Sigmoid colon (tissue), 7 donors: ENCODE data around the gene PCDHA10. TPM values are rescaled to one million over a fixed set of nuclear protein-coding genes. Genes with fewer than 3 reads are reported as not detected.
"Not testable (repeated sequence)": the region's sequence is repeated elsewhere in the genome, so short reads cannot be mapped to it uniquely, and the experiment has no call there.

Experiments used
- DNase-seq: peaks from one replicate; pipeline ENCODE4 v3.0.0-alpha.2; 2019
- H3K27ac ChIP-seq, 4 donors: fragments of 200-600 bp; sonication (generic); one replicate each; pipeline ENCODE4 v1.5.1; 2016 to 2019; ENCODE audit warnings: mild to moderate bottlenecking in 1 of 4
- H3K27me3 ChIP-seq, 3 donors: fragments of 200-600 bp; sonication (generic); one replicate each; pipeline ENCODE4 v1.5.1; 2019; ENCODE audit warnings: mild to moderate bottlenecking in 1 of 3
- H3K36me3 ChIP-seq, 4 donors: fragments of 200-600 bp; sonication (generic); one replicate each; pipeline ENCODE4 v1.5.1; 2016 to 2019
- H3K4me1 ChIP-seq, 4 donors: fragments of 200-600 bp; sonication (generic); one replicate each; pipeline ENCODE4 v1.5.1; 2017 to 2019
- H3K4me3 ChIP-seq, 4 donors: fragments of 200-600 bp; sonication (generic); one replicate each; pipeline ENCODE4 v1.5.1; 2017 to 2019; ENCODE audit warnings: mild to moderate bottlenecking in 2 of 4, moderate library complexity in 1 of 4
- H3K9me3 ChIP-seq, 4 donors: fragments of 200-600 bp in 3 of 4; sonication (generic) in 3 of 4; one replicate each; pipeline versions ENCODE4 v1.5.1 to v1.6.1; 2013 to 2019
- EP300 ChIP-seq, 4 donors: sonication (generic); formaldehyde crosslinking; IDR thresholded peaks; one replicate each; pipeline ENCODE4 v1.6.1; 2017; ENCODE audit warnings: antibody characterized with exemption in 4 of 4
- POLR2A ChIP-seq, 2 donors: fragments of 450-650 bp; IDR thresholded peaks; one replicate each; pipeline ENCODE4 v1.6.1; 2016; ENCODE audit warnings: antibody characterized with exemption in 2 of 2, mild to moderate bottlenecking in 2 of 2, moderate library complexity in 2 of 2
- POLR2AphosphoS5 ChIP-seq, 4 donors: sonication (generic); formaldehyde crosslinking; IDR thresholded peaks; one replicate each; pipeline ENCODE4 v1.6.1; 2017; ENCODE audit warnings: antibody characterized with exemption in 4 of 4
- WGBS, 2 donors: extraction: QIAGEN DNeasy Blood & Tissue Kit; methylation state at CpG; one replicate each; pipeline ENCODE4 v1.1.7; 2013; 5-methylcytosine and 5-hydroxymethylcytosine counted together
- intact Hi-C: fragments of 100-400 bp; cut with DNase I; formaldehyde crosslinking; loops from one replicate; pipeline ENCODE4 v1.15.1; 2023
- polyA plus RNA-seq, 3 donors: library from polyadenylated mRNA; stranded (reverse); fragments of 200-250 nt; gene quantifications; one replicate each; pipeline ENCODE4 v1.2.3, GENCODE V29; 2013
- total RNA-seq, 4 donors: library from RNA; depleted of rRNA; stranded (reverse); fragments of >200 nt; gene quantifications; one replicate each; pipeline ENCODE4 v1.1.0, GENCODE V29; 2016
- TF ChIP-seq, protein P1 (sequence below), 4 experiments: fragments of 450-650 bp in 3 of 4; fragments of 200-600 bp in 1 of 4; IDR thresholded peaks; one replicate each; pipeline ENCODE4 v1.5.1; 2016 to 2019; ENCODE audit warnings: antibody characterized with exemption in 4 of 4, mild to moderate bottlenecking in 3 of 4, moderate library complexity in 2 of 4
- donor health status: healthy with polysubstance abuse.
- donor health status: Bipolar disorder and iron deficiency.
- donor health status: healthy.

PCDHA10 gene
- total and polyA plus RNA-seq, 7 donors: 0.03 to 2.5 (median 0.66) TPM; not detected in 2

DNA sequence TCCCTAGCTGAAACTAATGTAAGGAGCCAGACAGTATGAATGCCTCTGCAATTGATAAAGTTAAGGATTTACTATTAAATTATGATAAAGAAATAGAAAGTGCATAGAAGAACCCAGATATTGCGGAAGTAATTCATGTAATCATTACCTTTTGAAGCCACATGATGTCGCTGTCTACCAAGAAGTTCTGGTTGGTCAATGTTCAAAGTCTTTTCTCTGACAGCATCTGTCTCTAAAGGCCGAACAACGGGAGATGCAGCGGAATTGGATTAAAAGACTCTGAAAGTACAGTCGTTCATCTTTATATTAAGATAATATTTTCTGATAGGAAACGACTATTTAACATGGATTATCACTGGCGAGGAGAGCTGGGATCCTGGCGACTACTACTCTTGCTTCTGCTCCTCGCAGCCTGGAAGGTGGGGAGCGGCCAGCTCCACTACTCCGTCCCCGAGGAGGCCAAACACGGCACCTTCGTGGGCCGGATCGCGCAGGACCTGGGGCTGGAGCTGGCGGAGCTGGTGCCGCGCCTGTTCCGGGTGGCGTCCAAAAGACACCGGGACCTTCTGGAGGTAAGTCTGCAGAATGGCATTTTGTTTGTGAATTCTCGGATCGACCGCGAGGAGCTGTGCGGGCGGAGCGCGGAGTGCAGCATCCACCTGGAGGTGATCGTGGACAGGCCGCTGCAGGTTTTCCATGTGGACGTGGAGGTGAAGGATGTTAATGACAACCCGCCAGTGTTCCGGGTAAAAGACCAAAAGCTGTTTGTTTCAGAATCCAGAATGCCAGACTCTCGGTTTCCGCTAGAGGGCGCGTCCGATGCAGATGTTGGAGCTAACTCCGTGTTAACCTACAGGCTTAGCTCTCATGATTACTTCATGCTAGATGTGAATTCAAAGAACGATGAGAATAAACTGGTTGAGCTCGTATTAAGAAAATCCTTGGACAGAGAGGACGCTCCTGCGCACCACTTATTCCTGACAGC, 14.4 kb upstream of the PCDHA10 start, which contains the start of gene PCDHA8:
Gene PCDHA8, plus strand, starts transcription at position 210 of the 985 bp plus-strand sequence. Its CDS starts 135 bp downstream, at position 345.
- intact Hi-C loops: no loop called here
- WGBS, 2 donors: 29 to 57% methylated on average over 47 of the region's 47 CpGs
- Histone ChIP-seq H3K36me3 (no peaks in the 10 kb centered on the region), H3K27me3 (peaks cover 0 to 59% (median 3%) of the 10 kb centered on the region in 3 donors), H3K9me3 (peaks cover 5 to 27% (median 12%) of the 10 kb centered on the region in 4 donors), H3K4me3 (no peak within 1 kb of the TSS), H3K4me1 (no peaks in the 10 kb centered on the region), H3K27ac (no peak within 1 kb of the TSS)
- no peak for DNase-seq
- TF ChIP-seq EP300 (IDR thresholded peaks at IDR 0.05): no peak
- TF ChIP-seq, protein P1, sequence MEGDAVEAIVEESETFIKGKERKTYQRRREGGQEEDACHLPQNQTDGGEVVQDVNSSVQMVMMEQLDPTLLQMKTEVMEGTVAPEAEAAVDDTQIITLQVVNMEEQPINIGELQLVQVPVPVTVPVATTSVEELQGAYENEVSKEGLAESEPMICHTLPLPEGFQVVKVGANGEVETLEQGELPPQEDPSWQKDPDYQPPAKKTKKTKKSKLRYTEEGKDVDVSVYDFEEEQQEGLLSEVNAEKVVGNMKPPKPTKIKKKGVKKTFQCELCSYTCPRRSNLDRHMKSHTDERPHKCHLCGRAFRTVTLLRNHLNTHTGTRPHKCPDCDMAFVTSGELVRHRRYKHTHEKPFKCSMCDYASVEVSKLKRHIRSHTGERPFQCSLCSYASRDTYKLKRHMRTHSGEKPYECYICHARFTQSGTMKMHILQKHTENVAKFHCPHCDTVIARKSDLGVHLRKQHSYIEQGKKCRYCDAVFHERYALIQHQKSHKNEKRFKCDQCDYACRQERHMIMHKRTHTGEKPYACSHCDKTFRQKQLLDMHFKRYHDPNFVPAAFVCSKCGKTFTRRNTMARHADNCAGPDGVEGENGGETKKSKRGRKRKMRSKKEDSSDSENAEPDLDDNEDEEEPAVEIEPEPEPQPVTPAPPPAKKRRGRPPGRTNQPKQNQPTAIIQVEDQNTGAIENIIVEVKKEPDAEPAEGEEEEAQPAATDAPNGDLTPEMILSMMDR (IDR thresholded peaks at IDR 0.05): no peak
- TF ChIP-seq POLR2A (IDR thresholded peaks at IDR 0.05): no peak
- TF ChIP-seq POLR2AphosphoS5 (IDR thresholded peaks at IDR 0.05): no peak

DNA sequence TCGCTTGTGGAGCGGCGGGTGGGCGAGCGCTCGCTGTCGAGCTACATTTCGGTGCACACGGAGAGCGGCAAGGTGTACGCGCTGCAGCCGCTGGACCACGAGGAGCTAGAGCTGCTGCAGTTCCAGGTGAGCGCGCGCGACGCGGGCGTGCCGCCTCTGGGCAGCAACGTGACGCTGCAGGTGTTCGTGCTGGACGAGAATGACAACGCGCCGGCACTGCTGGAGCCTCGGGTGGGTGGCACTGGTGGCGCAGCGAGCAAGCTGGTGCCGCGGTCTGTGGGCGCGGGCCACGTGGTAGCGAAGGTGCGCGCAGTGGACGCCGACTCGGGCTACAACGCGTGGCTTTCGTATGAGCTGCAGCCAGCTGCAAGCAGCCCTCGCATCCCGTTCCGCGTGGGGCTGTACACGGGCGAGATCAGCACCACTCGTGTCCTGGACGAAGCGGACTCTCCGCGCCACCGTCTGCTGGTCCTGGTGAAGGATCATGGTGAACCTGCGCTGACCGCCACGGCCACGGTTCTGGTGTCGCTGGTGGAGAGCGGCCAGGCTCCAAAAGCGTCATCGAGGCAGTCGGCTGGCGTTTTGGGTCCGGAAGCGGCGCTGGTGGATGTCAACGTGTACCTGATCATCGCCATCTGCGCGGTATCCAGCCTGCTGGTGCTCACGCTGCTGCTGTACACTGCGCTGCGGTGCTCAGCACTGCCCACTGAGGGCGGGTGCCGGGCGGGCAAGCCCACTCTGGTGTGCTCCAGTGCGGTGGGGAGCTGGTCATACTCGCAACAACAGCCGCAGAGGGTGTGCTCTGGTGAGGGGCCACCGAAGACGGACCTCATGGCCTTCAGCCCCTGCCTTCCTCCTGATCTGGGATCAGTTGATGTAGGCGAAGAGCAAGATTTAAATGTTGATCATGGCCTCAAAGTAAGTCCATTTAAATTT, 12.6 kb upstream of the PCDHA10 start:
- H3K9me3 ChIP-seq: peaks cover 5 to 23% (median 11%) of the 10 kb centered on the region in 4 donors
- peaks cover 0 to 59% (median 2%) of the 10 kb centered on the region in 3 donors for H3K27me3 ChIP-seq
- 58 to 79% methylated on average over 87 of the region's 87 CpGs for WGBS, 2 donors
- no peaks in the 10 kb centered on the region for H3K4me1 ChIP-seq
- intact Hi-C loops: no loop called here
- no peaks in the 10 kb centered on the region for H3K36me3 ChIP-seq
- DNase-seq: no peak
- H3K27ac ChIP-seq: no peak overlapping the region
- TF ChIP-seq, protein P1 (IDR thresholded peaks at IDR 0.05): no peak
- TF ChIP-seq EP300 (IDR thresholded peaks at IDR 0.05) (no peak), POLR2A (IDR thresholded peaks at IDR 0.05) (no peak), POLR2AphosphoS5 (IDR thresholded peaks at IDR 0.05) (no peak)
- H3K4me3 ChIP-seq: no peak overlapping the region

DNA sequence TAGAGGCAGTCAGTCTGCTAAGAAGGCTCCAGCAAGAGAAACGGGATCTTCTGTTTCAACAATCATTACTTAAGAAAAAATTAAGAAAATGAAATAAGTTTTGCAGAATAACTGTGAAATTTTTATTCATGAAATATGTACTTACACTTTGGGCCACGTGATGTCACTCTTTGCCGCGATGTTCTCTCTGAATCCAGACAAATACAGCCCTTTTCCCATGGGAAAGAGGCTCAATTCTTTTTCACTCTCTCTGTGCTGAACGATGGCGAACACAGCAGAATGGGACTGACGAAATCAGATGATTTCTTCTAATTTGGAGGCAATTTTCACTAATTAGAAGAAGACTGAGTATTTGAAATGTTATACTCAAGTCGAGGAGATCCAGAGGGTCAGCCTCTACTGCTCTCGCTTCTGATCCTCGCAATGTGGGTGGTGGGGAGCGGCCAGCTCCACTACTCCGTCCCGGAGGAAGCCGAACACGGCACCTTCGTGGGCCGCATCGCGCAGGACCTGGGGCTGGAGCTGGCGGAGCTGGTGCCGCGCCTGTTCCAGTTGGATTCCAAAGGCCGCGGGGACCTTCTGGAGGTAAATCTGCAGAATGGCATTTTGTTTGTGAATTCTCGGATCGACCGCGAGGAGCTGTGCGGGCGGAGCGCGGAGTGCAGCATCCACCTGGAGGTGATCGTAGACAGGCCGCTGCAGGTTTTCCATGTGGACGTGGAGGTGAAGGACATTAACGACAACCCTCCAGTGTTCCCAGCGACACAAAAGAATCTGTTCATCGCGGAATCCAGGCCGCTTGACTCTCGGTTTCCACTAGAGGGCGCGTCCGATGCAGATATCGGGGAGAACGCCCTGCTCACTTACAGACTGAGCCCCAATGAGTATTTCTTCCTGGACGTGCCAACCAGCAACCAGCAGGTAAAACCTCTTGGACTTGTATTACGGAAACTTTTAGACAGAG, 7.3 kb upstream of the PCDHA10 start, which contains the start of gene PCDHA9:
Gene PCDHA9, plus strand, starts transcription at position 244 of the 964 bp plus-strand sequence. Its CDS starts 114 bp downstream, at position 358.
- H3K9me3 ChIP-seq: peaks cover 0 to 18% (median 8%) of the 10 kb centered on the region in 4 donors

DNA sequence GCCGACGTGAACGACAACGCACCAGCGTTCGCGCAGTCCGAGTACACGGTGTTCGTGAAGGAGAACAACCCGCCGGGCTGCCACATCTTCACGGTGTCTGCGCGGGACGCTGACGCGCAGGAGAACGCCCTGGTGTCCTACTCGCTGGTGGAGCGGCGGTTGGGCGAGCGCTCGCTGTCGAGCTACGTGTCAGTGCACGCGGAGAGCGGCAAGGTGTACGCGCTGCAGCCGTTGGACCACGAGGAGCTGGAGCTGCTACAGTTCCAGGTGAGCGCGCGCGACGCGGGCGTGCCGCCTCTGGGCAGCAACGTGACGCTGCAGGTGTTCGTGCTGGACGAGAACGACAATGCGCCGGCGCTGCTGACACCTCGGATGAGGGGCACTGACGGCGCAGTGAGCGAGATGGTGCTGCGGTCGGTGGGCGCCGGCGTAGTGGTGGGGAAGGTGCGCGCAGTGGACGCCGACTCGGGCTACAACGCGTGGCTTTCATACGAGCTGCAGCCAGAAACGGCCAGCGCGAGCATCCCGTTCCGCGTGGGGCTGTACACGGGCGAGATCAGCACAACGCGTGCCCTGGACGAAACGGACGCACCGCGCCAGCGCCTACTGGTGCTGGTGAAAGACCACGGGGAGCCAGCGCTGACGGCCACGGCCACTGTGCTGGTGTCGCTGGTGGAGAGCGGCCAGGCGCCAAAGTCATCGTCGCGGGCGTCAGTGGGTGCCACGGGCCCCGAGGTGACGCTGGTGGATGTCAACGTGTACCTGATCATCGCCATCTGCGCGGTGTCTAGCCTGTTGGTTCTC, 5.7 kb upstream of the PCDHA10 start:
- H3K4me1 ChIP-seq, H3K27ac ChIP-seq, DNase-seq, H3K4me3 ChIP-seq, intact Hi-C loops, H3K36me3 ChIP-seq: not testable (repeated sequence)
- WGBS, 2 donors: 58 to 80% methylated on average over 101 of the region's 101 CpGs
- peaks cover 0 to 70% (median 7%) of the 10 kb centered on the region in 3 donors for H3K27me3 ChIP-seq
- H3K9me3 ChIP-seq: peaks cover 0 to 19% (median 8%) of the 10 kb centered on the region in 4 donors

More for the DNA sequence above, 7.3 kb upstream of the PCDHA10 start, which contains the start of gene PCDHA9:
- Histone ChIP-seq H3K27me3 (peaks cover 0 to 65% (median 7%) of the 10 kb centered on the region in 3 donors), H3K4me3 (peak within 1 kb of the TSS in 1 of 4 donors; percentile 8)
- intact Hi-C loops, H3K27ac ChIP-seq, H3K36me3 ChIP-seq, DNase-seq, H3K4me1 ChIP-seq: not testable (repeated sequence)
- 28 to 54% methylated on average over 46 of the region's 48 CpGs for WGBS, 2 donors
